Right renal pelvis (tissue), 4 donors: Measurements from ENCODE around the gene CCDC80. TPM values are rescaled to one million over a fixed set of nuclear protein-coding genes. Genes with fewer than 3 reads are reported as not detected.

Source experiments
- DNase-seq, 4 donors: peaks; one replicate each; pipeline ENCODE4 v3.0.0-alpha.2; 2013; ENCODE audit warnings: low read depth in 4 of 4, low spot score in 3 of 4, missing footprints in 1 of 4
- polyA plus RNA-seq, 4 donors: library from polyadenylated mRNA; unstranded; fragments of 120-200 nt; gene quantifications; one replicate each; pipeline ENCODE4 v1.2.1, GENCODE V29; 2013; ENCODE audit not compliant: insufficient read length in 4 of 4

The CCDC80 gene
- polyA plus RNA-seq, 4 donors: 84.8 to 112 (median 99.0) TPM

- DNase-seq: no peak
Measured at GRCh38 chr3:112557976-112558375, 83.0 kb downstream of the CCDC80 start.

- DNase-seq: no peak
Measured at GRCh38 chr3:112555535-112556170, 85.3 kb downstream of the CCDC80 start.

- DNase-seq: no peak
Measured at GRCh38 chr3:112550859-112551258, 90.1 kb downstream of the CCDC80 start.

Other genes with a start within 250 kb of the CCDC80 start
- under 1 TPM; 0.25 to 0.73 (median 0.37) TPM for gene BTLA, start 141.7 kb downstream of the CCDC80 start, polyA plus RNA-seq
- 10 to 100 TPM; 44.2 to 54.2 (median 50.1) TPM for gene ATG3, start 79.2 kb downstream of the CCDC80 start, polyA plus RNA-seq
- 10 to 100 TPM; 67.3 to 88.2 (median 79.1) TPM for gene SLC35A5, start 79.1 kb downstream of the CCDC80 start, polyA plus RNA-seq
- gene CD200R1L, start 205.7 kb upstream of the CCDC80 start, polyA plus RNA-seq: not detected